ENCODE measurements around the gene DPYSL3.
A peak's percentile ranks its signal among the peaks of the same experiment; 100 is the strongest.

DPYSL3 gene

GRCh38 chr5:147461915-147462314 is 48.0 kb downstream of the DPYSL3 start:
- H3K4me3 ChIP-seq (ENCODE audit: low read depth, low read length) = no peak overlapping the region

DNA sequence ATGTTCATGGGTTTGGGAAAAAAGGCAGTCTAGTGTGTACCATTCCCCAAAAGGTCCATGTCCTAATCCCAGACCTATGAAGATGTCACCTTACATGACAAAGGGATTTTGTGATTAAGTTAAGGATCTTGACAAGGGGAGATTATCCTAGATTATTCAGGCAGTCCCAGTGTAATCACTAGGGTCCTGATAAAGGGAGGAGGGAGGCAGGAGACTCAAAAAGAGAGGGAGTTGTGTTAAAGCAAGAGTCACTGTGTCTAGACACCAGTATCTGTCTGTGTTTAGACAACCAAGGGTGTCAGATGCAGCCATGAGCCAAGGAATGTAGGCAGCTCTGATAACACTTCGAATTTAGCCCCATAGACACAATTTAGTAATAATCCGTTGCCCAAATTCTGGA is 49.5 kb downstream of the DPYSL3 start:
- Histone ChIP-seq H3K4me1 (peaks cover 4% of the 10 kb centered on the region), H3K36me3 (no peaks in the 10 kb centered on the region), H3K27me3 (no peaks in the 10 kb centered on the region), H3K4me3 (ENCODE audit: low read depth, low read length) (no peak overlapping the region), H3K9me3 (no peaks in the 10 kb centered on the region; the same call in 1 of the 2 replicates)
- no peak for DNase-seq
- TF ChIP-seq, protein P1, sequence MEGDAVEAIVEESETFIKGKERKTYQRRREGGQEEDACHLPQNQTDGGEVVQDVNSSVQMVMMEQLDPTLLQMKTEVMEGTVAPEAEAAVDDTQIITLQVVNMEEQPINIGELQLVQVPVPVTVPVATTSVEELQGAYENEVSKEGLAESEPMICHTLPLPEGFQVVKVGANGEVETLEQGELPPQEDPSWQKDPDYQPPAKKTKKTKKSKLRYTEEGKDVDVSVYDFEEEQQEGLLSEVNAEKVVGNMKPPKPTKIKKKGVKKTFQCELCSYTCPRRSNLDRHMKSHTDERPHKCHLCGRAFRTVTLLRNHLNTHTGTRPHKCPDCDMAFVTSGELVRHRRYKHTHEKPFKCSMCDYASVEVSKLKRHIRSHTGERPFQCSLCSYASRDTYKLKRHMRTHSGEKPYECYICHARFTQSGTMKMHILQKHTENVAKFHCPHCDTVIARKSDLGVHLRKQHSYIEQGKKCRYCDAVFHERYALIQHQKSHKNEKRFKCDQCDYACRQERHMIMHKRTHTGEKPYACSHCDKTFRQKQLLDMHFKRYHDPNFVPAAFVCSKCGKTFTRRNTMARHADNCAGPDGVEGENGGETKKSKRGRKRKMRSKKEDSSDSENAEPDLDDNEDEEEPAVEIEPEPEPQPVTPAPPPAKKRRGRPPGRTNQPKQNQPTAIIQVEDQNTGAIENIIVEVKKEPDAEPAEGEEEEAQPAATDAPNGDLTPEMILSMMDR (IDR thresholded peaks at IDR 0.05; ENCODE audit: low read depth, low read length) = no peak

More at GRCh38 chr5:147461915-147462314, 48.0 kb downstream of the DPYSL3 start:
- Histone ChIP-seq H3K9me3 (no peaks in the 10 kb centered on the region; the same call in 1 of the 2 replicates), H3K36me3 (no peaks in the 10 kb centered on the region), H3K4me1 (peaks cover 10% of the 10 kb centered on the region), H3K27me3 (no peaks in the 10 kb centered on the region)
- no peak for DNase-seq
- TF ChIP-seq, protein P1 (IDR thresholded peaks at IDR 0.05; ENCODE audit: low read depth, low read length) = no peak

DNA sequence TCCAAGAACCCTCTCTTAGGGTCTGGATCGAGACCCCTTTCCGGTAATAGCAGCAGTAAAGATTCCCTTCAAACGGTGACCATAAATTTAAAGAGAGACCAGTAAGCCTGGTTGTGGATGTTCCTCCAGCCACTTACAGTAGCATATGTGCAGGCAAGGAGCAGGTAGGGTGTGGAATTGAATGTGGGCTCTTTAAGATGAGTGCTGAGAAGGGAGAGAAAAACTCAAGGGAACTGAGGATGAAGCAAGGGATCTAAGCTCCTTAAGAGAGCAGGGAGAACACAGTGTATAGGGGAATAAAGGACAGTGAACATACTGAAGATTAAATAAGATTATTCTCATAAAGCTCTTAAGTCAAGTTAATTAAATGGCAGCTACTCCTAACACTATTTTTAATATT is 51.3 kb downstream of the DPYSL3 start:
- DNase-seq = no peak
- peaks cover 13% of the 10 kb centered on the region for H3K4me1 ChIP-seq
- TF ChIP-seq, protein P1 (IDR thresholded peaks at IDR 0.05; ENCODE audit: low read depth, low read length) = no peak

GRCh38 chr5:147455822-147456450 is 53.9 kb downstream of the DPYSL3 start:
- TF ChIP-seq, protein P1 (IDR thresholded peaks at IDR 0.05; ENCODE audit: low read depth, low read length) = no peak
- Histone ChIP-seq H3K4me1 (peaks cover 20% of the 10 kb centered on the region), H3K4me3 (ENCODE audit: low read depth, low read length) (no peak overlapping the region), H3K27me3 (no peaks in the 10 kb centered on the region), H3K36me3 (no peaks in the 10 kb centered on the region), H3K9me3 (no peaks in the 10 kb centered on the region)
- no peak for DNase-seq

More for the DNA sequence above, 51.3 kb downstream of the DPYSL3 start:
- no peaks in the 10 kb centered on the region for H3K36me3 ChIP-seq
- no peak overlapping the region for H3K4me3 ChIP-seq (ENCODE audit: low read depth, low read length)
- H3K27me3 ChIP-seq = no peaks in the 10 kb centered on the region
- no peaks in the 10 kb centered on the region; the same call in 1 of the 2 replicates for H3K9me3 ChIP-seq

GRCh38 chr5:147454996-147455677 is 54.7 kb downstream of the DPYSL3 start:
- Histone ChIP-seq H3K4me3 (ENCODE audit: low read depth, low read length) (peak overlapping the region; percentile 81), H3K9me3 (no peaks in the 10 kb centered on the region), H3K27me3 (no peaks in the 10 kb centered on the region), H3K4me1 (peaks cover 20% of the 10 kb centered on the region), H3K36me3 (no peaks in the 10 kb centered on the region)
- DNase-seq = no peak
- TF ChIP-seq, protein P1 (IDR thresholded peaks at IDR 0.05; ENCODE audit: low read depth, low read length) = no peak
